GM12878 (cell line): Measurements from ENCODE around the gene MAML2.

Experiments used
- CBX3 ChIP-seq: fragments of 200-600 bp; sonication (generic); IDR thresholded peaks from 2 replicates; pipeline ENCODE4 v1.6.1; 2016; ENCODE audit warnings: low read depth, borderline replicate concordance
- CBX5 ChIP-seq: sonication (generic); IDR thresholded peaks from 2 replicates; pipeline ENCODE4 v1.6.1; 2016; ENCODE audit warnings: low read depth, moderate library complexity, mild to moderate bottlenecking, inconsistent platforms
- CREB1 ChIP-seq: IDR thresholded peaks from 2 replicates; pipeline ENCODE4 v1.6.1; 2012; ENCODE audit warnings: low read depth, mild to moderate bottlenecking, inconsistent platforms
- EGR1 ChIP-seq, 2 experiments: IDR thresholded peaks; 1 replicate in 1 of 2; 2 replicates in 1 of 2; pipeline ENCODE4 v1.6.1; 2011 to 2012; ENCODE audit warnings: low read depth in 2 of 2, low read length in 2 of 2, borderline replicate concordance in 1 of 2, mild to moderate bottlenecking in 1 of 2, moderate library complexity in 1 of 2
- FOXM1 ChIP-seq: IDR thresholded peaks from 2 replicates; pipeline ENCODE4 v1.6.1; 2012; ENCODE audit warnings: low read depth, mild to moderate bottlenecking, inconsistent platforms, low read length, moderate library complexity
- KDM1A ChIP-seq: fragments of 200-600 bp; sonication (generic); IDR thresholded peaks from 2 replicates; pipeline ENCODE4 v1.6.1; 2016; ENCODE audit warnings: borderline replicate concordance
- POLR2A ChIP-seq: IDR thresholded peaks from 2 replicates; pipeline ENCODE4 v1.6.1; 2011; ENCODE audit warnings: low read depth, mild to moderate bottlenecking, low read length
- RAD21 ChIP-seq: IDR thresholded peaks from 2 replicates; pipeline ENCODE4 v1.6.1; 2011; ENCODE audit warnings: mild to moderate bottlenecking, low read depth, low read length, moderate library complexity; ENCODE audit not compliant: insufficient read depth
- TARDBP ChIP-seq: IDR thresholded peaks from 2 replicates; pipeline ENCODE4 v1.6.1; 2016; ENCODE audit warnings: borderline replicate concordance
- TF ChIP-seq, protein P1 (sequence below): IDR thresholded peaks from 2 replicates; pipeline ENCODE4 v1.6.1; 2011; ENCODE audit warnings: low read depth, low read length, improper control_type of control experiment, borderline replicate concordance
- TF ChIP-seq, protein P2 (sequence below): IDR thresholded peaks from 2 replicates; pipeline ENCODE4 v1.6.1; 2012; ENCODE audit warnings: mild to moderate bottlenecking, low read depth, low read length
- TF ChIP-seq, protein P3 (sequence below), 3 experiments: IDR thresholded peaks in 2 of 3; conservative IDR thresholded peaks in 1 of 3; 2 replicates each; pipeline ENCODE4 v1.5.1; 2011; ENCODE audit warnings: low read depth in 3 of 3, low read length in 3 of 3, mild to moderate bottlenecking in 3 of 3, control low read depth in 2 of 3, moderate library complexity in 2 of 3, inconsistent platforms in 1 of 3, mixed read lengths in 1 of 3; ENCODE audit not compliant: control insufficient read depth in 2 of 3, insufficient read depth in 1 of 3; ENCODE audit errors: extremely low read depth in 1 of 3

DNA sequence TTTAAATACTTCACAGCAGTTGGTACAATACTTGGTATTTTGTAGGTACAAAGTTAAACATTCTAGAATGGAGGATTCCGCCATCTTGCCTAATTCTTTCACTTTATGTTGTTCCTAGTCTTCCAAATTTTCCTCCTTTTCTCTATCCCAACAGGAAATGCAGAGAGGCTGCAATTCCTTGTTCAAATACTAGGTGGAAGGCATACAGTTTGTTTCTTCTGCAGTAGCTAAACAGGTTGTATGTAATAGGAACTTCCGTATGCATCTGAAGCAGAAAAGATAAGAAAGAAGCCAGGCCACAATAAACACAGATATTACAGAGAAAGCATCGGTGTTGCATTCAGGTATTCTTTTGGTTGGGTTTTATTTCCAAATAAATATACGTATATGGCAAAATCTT is 232.7 kb downstream of the MAML2 start:
- TF ChIP-seq TARDBP (no peak), CBX5 (no peak), FOXM1 (no peak), EGR1 (IDR thresholded peaks at IDR 0.05; ENCODE audit: borderline replicate concordance in 1 of 2, low read depth in 2 of 2, low read length in 2 of 2) (no peak), CBX3 (no peak), RAD21 (no peak), POLR2A (no peak), CREB1 (no peak), KDM1A (no peak)
- TF ChIP-seq, protein P1, sequence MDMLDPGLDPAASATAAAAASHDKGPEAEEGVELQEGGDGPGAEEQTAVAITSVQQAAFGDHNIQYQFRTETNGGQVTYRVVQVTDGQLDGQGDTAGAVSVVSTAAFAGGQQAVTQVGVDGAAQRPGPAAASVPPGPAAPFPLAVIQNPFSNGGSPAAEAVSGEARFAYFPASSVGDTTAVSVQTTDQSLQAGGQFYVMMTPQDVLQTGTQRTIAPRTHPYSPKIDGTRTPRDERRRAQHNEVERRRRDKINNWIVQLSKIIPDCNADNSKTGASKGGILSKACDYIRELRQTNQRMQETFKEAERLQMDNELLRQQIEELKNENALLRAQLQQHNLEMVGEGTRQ, result no peak
- TF ChIP-seq, protein P2, sequence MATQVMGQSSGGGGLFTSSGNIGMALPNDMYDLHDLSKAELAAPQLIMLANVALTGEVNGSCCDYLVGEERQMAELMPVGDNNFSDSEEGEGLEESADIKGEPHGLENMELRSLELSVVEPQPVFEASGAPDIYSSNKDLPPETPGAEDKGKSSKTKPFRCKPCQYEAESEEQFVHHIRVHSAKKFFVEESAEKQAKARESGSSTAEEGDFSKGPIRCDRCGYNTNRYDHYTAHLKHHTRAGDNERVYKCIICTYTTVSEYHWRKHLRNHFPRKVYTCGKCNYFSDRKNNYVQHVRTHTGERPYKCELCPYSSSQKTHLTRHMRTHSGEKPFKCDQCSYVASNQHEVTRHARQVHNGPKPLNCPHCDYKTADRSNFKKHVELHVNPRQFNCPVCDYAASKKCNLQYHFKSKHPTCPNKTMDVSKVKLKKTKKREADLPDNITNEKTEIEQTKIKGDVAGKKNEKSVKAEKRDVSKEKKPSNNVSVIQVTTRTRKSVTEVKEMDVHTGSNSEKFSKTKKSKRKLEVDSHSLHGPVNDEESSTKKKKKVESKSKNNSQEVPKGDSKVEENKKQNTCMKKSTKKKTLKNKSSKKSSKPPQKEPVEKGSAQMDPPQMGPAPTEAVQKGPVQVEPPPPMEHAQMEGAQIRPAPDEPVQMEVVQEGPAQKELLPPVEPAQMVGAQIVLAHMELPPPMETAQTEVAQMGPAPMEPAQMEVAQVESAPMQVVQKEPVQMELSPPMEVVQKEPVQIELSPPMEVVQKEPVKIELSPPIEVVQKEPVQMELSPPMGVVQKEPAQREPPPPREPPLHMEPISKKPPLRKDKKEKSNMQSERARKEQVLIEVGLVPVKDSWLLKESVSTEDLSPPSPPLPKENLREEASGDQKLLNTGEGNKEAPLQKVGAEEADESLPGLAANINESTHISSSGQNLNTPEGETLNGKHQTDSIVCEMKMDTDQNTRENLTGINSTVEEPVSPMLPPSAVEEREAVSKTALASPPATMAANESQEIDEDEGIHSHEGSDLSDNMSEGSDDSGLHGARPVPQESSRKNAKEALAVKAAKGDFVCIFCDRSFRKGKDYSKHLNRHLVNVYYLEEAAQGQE, result no peak
- TF ChIP-seq, protein P3, sequence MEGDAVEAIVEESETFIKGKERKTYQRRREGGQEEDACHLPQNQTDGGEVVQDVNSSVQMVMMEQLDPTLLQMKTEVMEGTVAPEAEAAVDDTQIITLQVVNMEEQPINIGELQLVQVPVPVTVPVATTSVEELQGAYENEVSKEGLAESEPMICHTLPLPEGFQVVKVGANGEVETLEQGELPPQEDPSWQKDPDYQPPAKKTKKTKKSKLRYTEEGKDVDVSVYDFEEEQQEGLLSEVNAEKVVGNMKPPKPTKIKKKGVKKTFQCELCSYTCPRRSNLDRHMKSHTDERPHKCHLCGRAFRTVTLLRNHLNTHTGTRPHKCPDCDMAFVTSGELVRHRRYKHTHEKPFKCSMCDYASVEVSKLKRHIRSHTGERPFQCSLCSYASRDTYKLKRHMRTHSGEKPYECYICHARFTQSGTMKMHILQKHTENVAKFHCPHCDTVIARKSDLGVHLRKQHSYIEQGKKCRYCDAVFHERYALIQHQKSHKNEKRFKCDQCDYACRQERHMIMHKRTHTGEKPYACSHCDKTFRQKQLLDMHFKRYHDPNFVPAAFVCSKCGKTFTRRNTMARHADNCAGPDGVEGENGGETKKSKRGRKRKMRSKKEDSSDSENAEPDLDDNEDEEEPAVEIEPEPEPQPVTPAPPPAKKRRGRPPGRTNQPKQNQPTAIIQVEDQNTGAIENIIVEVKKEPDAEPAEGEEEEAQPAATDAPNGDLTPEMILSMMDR (IDR thresholded peaks at IDR 0.05 in 2 of 3, conservative IDR thresholded peaks at IDR 0.05 in 1 of 3; ENCODE audit: control insufficient read depth in 2 of 3, extremely low read depth in 1 of 3, insufficient read depth in 1 of 3, low read depth in 3 of 3, low read length in 3 of 3), result no peak
